Measurements from ENCODE around the gene OR3A2.
"Not testable (repeated sequence)": the region's sequence is repeated elsewhere in the genome, so short reads cannot be mapped to it uniquely, and the experiment has no call there.

The OR3A2 gene

GRCh38 chr17:3398310-3398709 is 12.2 kb upstream of the OR3A2 start, which contains the start of gene OR1E1:
Gene OR1E1, minus strand, starts transcription at chr17:3398410. Its CDS starts 0 bp downstream, at chr17:3398410.
- Histone ChIP-seq H3K36me3 (ENCODE audit: control insufficient read depth in 2 of 2, insufficient read depth in 1 of 2, low read length in 2 of 2) (no peaks in the 10 kb centered on the region), H3K4me3 (ENCODE audit: low read depth, low read length) (no peak within 1 kb of the TSS), H3K9me3 (ENCODE audit: control insufficient read depth, insufficient read depth, low read depth, low read length) (no peaks in the 10 kb centered on the region), H3K4me1 (ENCODE audit: control insufficient read depth, insufficient read depth, low read length) (no peaks in the 10 kb centered on the region), H3K27ac (ENCODE audit: extremely low read depth, low read depth, low read length) (no peak within 1 kb of the TSS)
- no peak for TF ChIP-seq ZNF623 (tag by site-specific recombination; IDR thresholded peaks at IDR 0.05)
- TF ChIP-seq ZNF26 (tag by site-specific recombination; IDR thresholded peaks at IDR 0.05): no peak
- no peak for TF ChIP-seq ZNF175 (tag by site-specific recombination; IDR thresholded peaks at IDR 0.05)
- no peak for TF ChIP-seq MYNN (tag by site-specific recombination; IDR thresholded peaks at IDR 0.05; ENCODE audit: borderline replicate concordance)
- TF ChIP-seq, protein P1, sequence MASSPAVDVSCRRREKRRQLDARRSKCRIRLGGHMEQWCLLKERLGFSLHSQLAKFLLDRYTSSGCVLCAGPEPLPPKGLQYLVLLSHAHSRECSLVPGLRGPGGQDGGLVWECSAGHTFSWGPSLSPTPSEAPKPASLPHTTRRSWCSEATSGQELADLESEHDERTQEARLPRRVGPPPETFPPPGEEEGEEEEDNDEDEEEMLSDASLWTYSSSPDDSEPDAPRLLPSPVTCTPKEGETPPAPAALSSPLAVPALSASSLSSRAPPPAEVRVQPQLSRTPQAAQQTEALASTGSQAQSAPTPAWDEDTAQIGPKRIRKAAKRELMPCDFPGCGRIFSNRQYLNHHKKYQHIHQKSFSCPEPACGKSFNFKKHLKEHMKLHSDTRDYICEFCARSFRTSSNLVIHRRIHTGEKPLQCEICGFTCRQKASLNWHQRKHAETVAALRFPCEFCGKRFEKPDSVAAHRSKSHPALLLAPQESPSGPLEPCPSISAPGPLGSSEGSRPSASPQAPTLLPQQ (tag by site-specific recombination; IDR thresholded peaks at IDR 0.05): no peak
- no peak for TF ChIP-seq ZBTB21 (tag by site-specific recombination; IDR thresholded peaks at IDR 0.05)
- no peak for TF ChIP-seq KLF9 (tag by site-specific recombination; IDR thresholded peaks at IDR 0.05; ENCODE audit: low read depth)
- no peak for TF ChIP-seq SETDB1 (IDR thresholded peaks at IDR 0.05; ENCODE audit: insufficient read length, low read length)
- no peak for TF ChIP-seq ZNF23 (tag by site-specific recombination; IDR thresholded peaks at IDR 0.05; ENCODE audit: borderline replicate concordance)
- no peak for TF ChIP-seq ZNF529 (tag by site-specific recombination; IDR thresholded peaks at IDR 0.05; ENCODE audit: insufficient replicate concordance)
- ChIA-PET POLR2A (no interaction called here), CTCF (no interaction called here)

DNA sequence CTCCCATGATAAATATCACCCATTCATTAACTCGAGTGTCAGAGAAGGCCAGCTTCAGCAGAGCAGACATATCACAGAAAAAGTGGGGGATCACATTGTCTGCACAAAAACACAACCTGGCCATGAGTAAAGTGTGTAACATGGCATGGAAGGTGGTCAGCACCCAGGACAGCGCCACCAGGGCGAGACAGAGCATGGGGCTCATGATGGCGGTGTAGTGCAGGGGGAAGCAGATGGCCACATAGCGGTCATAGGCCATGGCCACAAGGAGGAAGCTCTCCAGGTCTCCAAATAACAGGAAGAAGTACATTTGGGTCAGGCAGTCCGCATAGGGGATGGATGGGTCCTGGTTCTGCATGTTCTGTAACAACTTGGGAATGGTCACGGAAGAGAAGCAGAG is 11.7 kb upstream of the OR3A2 start:
- H3K4me1 ChIP-seq (ENCODE audit: control insufficient read depth, insufficient read depth, low read length); H3K27ac ChIP-seq (ENCODE audit: extremely low read depth, low read depth, low read length); H3K36me3 ChIP-seq (ENCODE audit: control insufficient read depth in 2 of 2, insufficient read depth in 1 of 2, low read length in 2 of 2); H3K4me3 ChIP-seq (ENCODE audit: low read depth, low read length); POLR2A ChIA-PET; H3K9me3 ChIP-seq (ENCODE audit: control insufficient read depth, insufficient read depth, low read depth, low read length); CTCF ChIA-PET: not testable (repeated sequence)
- TF ChIP-seq, protein P2, sequence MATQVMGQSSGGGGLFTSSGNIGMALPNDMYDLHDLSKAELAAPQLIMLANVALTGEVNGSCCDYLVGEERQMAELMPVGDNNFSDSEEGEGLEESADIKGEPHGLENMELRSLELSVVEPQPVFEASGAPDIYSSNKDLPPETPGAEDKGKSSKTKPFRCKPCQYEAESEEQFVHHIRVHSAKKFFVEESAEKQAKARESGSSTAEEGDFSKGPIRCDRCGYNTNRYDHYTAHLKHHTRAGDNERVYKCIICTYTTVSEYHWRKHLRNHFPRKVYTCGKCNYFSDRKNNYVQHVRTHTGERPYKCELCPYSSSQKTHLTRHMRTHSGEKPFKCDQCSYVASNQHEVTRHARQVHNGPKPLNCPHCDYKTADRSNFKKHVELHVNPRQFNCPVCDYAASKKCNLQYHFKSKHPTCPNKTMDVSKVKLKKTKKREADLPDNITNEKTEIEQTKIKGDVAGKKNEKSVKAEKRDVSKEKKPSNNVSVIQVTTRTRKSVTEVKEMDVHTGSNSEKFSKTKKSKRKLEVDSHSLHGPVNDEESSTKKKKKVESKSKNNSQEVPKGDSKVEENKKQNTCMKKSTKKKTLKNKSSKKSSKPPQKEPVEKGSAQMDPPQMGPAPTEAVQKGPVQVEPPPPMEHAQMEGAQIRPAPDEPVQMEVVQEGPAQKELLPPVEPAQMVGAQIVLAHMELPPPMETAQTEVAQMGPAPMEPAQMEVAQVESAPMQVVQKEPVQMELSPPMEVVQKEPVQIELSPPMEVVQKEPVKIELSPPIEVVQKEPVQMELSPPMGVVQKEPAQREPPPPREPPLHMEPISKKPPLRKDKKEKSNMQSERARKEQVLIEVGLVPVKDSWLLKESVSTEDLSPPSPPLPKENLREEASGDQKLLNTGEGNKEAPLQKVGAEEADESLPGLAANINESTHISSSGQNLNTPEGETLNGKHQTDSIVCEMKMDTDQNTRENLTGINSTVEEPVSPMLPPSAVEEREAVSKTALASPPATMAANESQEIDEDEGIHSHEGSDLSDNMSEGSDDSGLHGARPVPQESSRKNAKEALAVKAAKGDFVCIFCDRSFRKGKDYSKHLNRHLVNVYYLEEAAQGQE (tag by site-specific recombination; IDR thresholded peaks at IDR 0.05): peak; percentile 84

GRCh38 chr17:3389791-3390190 is 3.7 kb upstream of the OR3A2 start:
- H3K9me3 ChIP-seq (ENCODE audit: control insufficient read depth, insufficient read depth, low read depth, low read length): no peaks in the 10 kb centered on the region; the same call in 1 of the 2 replicates
- POLR2A ChIA-PET: no interaction called here
- H3K36me3 ChIP-seq (ENCODE audit: control insufficient read depth in 2 of 2, insufficient read depth in 1 of 2, low read length in 2 of 2): no peaks in the 10 kb centered on the region
- CTCF ChIA-PET: no interaction called here
- H3K4me3 ChIP-seq (ENCODE audit: low read depth, low read length): no peak overlapping the region
- no peak overlapping the region for H3K27ac ChIP-seq (ENCODE audit: extremely low read depth, low read depth, low read length)
- no peaks in the 10 kb centered on the region for H3K4me1 ChIP-seq (ENCODE audit: control insufficient read depth, insufficient read depth, low read length)
- no peak for TF ChIP-seq SP2 (tag by site-specific recombination; IDR thresholded peaks at IDR 0.05)
- TF ChIP-seq ZFP37 (tag by site-specific recombination; IDR thresholded peaks at IDR 0.05): no peak
- no peak for TF ChIP-seq ZFP41 (tag by site-specific recombination; IDR thresholded peaks at IDR 0.05; ENCODE audit: borderline replicate concordance)
- TF ChIP-seq, protein P3, sequence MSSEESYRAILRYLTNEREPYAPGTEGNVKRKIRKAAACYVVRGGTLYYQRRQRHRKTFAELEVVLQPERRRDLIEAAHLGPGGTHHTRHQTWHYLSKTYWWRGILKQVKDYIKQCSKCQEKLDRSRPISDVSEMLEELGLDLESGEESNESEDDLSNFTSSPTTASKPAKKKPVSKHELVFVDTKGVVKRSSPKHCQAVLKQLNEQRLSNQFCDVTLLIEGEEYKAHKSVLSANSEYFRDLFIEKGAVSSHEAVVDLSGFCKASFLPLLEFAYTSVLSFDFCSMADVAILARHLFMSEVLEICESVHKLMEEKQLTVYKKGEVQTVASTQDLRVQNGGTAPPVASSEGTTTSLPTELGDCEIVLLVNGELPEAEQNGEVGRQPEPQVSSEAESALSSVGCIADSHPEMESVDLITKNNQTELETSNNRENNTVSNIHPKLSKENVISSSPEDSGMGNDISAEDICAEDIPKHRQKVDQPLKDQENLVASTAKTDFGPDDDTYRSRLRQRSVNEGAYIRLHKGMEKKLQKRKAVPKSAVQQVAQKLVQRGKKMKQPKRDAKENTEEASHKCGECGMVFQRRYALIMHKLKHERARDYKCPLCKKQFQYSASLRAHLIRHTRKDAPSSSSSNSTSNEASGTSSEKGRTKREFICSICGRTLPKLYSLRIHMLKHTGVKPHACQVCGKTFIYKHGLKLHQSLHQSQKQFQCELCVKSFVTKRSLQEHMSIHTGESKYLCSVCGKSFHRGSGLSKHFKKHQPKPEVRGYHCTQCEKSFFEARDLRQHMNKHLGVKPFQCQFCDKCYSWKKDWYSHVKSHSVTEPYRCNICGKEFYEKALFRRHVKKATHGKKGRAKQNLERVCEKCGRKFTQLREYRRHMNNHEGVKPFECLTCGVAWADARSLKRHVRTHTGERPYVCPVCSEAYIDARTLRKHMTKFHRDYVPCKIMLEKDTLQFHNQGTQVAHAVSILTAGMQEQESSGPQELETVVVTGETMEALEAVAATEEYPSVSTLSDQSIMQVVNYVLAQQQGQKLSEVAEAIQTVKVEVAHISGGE (tag by site-specific recombination; conservative IDR thresholded peaks at IDR 0.05; ENCODE audit: low read depth): no peak
- TF ChIP-seq ZFHX2 (tag by site-specific recombination; conservative IDR thresholded peaks at IDR 0.05): no peak
- TF ChIP-seq, protein P4, sequence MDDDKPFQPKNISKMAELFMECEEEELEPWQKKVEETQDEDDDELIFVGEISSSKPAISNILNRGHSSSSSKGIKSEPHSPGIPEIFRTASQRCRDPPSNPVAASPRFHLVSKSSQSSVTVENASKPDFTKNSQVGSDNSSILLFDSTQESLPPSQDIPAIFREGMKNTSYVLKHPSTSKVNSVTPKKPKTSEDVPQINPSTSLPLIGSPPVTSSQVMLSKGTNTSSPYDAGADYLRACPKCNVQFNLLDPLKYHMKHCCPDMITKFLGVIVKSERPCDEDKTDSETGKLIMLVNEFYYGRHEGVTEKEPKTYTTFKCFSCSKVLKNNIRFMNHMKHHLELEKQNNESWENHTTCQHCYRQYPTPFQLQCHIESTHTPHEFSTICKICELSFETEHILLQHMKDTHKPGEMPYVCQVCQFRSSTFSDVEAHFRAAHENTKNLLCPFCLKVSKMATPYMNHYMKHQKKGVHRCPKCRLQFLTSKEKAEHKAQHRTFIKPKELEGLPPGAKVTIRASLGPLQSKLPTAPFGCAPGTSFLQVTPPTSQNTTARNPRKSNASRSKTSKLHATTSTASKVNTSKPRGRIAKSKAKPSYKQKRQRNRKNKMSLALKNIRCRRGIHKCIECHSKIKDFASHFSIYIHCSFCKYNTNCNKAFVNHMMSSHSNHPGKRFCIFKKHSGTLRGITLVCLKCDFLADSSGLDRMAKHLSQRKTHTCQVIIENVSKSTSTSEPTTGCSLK (tag by site-specific recombination; IDR thresholded peaks at IDR 0.05): no peak
- no peak for TF ChIP-seq HOXD13 (CRISPR knock-in tag; IDR thresholded peaks at IDR 0.05; ENCODE audit: borderline replicate concordance)
- TF ChIP-seq ZNF341 (tag by site-specific recombination; IDR thresholded peaks at IDR 0.05; ENCODE audit: low read depth): no peak
- no peak for TF ChIP-seq ZSCAN30 (tag by site-specific recombination; IDR thresholded peaks at IDR 0.05)

Data from HEK293 (cell line).